GM21367 (cell line): ENCODE measurements around the gene ZBP1.

ENCODE experiments used
- ATAC-seq: cut with Tn5 transposase; IDR thresholded peaks from one replicate; pipeline ENCODE4 v1.9.1; 2021; ENCODE audit not compliant: unreplicated experiment

The ZBP1 gene

DNA sequence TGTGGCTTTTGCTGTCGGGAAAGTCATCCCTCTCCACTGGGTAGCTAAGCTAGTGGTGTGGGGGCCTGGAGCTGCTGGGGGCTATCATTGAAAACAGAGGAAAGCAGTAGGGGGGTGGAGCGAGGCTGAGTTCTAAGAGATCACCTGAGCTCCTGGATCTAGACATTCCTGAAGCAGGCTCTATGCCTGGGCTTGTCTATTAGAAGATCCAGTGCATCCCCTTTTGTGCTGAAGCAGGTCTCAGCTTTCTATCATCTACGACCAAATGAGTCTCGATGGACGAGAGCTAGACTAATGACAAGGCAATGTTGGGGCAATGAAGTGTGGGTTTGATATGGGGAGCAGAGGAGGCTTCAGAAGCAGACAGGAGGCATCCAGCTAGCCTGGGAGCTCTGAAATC lies 18.5 kb downstream of the ZBP1 start:
- ATAC-seq = no peak

DNA sequence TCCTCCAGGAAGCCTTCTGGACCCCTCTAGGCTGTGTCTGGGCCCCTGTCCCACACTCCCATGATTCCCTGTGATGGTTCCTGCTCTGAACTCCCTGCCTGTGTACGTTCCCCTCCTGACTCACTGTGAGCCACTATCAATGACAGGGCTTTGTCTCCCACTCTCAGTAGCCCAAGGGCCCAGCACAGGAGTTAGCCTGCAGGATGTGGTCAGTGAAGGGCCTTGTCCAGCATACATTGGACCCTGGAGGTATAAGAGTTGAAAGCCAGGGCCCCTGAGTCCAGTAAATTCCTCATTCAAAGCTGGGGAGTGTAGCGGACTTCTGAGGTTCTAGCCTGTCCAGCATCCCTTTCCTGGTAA lies 19.0 kb downstream of the ZBP1 start:
- ATAC-seq = no peak

DNA sequence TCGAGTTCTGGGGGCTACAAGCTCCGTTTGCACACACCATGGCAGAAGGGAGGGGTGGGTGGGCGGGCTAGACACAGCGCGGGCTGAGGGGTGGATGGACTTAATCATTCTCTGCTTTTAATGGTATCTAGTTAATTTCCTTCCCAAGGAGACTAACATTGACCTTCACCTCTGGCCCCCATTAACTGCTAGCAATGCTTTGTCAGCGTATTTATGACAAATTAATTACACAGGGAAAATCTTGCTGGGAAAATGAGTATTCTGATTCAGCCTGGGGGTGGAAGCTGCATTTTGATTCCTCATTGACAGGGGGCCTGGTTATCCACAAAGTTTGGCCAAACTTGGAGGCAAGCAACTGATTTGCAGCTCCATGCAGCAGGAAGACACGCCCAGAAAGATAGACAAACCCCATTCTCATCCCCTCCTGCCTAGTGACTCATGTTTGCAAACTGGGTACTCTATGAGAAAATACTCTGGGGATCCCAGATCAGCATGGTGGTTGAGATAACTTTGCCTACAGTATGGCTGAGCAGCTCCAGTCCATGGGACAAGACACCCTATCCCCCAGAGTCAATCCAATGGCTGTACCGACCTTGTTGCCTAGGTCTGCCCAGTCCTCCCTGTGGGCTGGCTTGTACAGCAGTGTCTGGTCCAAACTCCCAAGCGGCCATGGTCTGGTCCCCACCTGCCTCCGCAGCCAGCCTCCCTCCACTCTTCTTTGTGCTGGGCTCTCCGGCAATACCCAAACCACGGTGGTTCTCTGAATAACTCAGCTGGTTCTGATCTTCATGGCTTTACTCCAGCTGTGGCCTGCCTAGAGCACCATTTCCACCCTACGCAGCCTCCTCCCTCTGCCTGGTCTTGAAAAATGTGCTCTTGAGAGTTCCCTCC lies 19.7 kb downstream of the ZBP1 start:
- no peak for ATAC-seq

DNA sequence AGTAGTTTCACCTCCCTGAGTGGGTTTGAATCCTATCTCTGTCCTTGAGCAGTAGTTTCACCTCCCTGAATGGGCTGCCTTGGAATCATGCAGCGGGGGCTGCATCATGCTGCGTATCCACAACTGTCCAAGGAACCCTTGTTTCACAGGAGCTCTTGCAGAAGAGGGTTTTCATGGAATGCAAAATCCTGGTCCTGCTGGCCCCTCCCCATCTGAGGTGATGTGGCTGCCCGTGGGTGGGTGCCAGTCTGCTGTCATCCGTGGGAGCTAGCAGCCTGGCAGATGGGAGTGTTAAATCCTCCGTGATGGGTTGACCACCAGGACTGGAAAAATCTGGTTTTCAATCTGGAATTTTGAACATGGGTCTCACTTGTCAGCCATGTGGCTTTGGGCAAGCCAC lies 21.7 kb downstream of the ZBP1 start:
- no peak for ATAC-seq

DNA sequence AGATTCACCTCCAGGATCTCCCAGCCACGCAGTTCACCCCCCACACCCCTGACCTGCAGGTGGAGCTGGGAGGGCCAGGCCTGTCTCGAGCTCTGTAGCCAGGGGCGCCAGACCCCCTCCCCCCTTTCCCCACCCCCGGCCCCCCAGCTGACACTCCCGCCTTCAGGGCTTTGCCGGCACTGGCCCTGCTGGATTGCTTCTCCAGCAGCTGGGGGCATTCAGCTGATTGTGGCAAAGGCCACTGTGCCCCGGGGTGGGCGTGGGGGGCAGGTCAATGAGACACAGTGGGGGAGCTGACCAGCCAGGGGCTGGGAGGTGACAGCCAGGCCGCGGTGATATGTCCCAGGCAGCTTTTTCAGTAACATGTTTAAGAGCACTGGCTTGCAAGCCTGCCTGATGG lies 22.2 kb downstream of the ZBP1 start:
- ATAC-seq = no peak

DNA sequence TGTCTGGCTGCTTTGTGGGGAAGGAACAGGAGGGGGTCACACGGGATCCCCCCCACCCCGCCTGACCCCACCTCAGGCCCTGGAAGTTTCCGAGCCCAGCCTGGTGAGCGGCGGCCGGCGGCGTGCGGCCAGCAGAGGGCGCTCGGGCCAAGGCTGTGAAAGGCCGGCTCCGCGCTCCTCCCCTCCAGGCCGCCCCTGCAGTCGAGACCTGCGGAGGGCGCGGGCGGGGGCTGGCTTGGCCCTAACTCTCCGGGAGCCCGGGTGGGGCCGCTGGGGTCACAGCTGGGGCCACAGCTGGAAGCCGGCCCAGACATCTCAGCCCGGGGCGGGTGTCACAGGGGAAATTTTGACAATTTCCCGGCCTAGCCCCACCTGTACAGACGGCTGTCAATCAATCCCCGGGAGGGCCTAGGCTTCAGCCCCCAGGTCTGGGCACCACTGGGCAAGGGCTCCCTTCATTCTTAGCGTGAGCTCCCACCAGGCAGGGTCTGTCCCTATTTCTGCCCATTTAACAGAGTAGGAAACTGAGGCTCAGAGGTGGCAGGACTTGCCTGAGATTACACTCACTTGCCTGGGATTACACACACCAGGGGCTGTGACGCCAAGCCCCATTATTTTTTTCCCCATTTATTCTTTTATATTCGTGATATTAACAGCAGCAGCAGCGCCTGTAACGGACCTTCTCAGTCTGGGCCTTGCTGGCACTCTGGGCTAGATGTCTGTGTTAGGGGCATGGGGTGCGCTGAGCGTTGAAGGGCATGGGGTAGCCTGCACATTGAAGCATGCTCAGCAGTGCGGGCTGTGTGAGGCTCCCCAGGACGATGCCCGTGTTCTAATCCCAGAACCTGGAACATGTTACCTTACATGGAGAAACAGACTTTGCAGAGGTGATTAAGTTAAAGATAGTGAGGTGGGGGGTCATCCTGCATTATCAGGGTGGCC lies 23.0 kb downstream of the ZBP1 start:
- ATAC-seq = no peak

DNA sequence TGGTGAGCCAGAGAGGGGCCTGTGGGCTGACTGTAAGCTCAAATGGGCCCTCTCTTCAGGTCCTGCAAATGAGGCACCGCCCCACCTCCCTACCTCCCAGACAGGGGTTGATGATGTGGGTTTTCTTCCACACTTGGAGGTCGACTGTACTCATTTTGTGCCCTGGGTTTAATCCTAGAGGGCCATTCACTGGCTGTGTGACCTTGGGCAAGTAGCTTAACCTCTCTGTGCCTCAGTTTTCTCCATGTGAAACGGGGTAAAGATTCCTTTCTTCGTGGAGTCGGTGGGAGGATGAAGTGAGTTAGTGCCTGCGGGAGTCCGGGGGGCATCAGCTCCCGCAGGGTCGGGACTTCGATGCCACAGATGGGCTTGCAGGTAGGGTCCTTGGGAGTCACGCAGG lies 23.9 kb downstream of the ZBP1 start:
- no peak for ATAC-seq

DNA sequence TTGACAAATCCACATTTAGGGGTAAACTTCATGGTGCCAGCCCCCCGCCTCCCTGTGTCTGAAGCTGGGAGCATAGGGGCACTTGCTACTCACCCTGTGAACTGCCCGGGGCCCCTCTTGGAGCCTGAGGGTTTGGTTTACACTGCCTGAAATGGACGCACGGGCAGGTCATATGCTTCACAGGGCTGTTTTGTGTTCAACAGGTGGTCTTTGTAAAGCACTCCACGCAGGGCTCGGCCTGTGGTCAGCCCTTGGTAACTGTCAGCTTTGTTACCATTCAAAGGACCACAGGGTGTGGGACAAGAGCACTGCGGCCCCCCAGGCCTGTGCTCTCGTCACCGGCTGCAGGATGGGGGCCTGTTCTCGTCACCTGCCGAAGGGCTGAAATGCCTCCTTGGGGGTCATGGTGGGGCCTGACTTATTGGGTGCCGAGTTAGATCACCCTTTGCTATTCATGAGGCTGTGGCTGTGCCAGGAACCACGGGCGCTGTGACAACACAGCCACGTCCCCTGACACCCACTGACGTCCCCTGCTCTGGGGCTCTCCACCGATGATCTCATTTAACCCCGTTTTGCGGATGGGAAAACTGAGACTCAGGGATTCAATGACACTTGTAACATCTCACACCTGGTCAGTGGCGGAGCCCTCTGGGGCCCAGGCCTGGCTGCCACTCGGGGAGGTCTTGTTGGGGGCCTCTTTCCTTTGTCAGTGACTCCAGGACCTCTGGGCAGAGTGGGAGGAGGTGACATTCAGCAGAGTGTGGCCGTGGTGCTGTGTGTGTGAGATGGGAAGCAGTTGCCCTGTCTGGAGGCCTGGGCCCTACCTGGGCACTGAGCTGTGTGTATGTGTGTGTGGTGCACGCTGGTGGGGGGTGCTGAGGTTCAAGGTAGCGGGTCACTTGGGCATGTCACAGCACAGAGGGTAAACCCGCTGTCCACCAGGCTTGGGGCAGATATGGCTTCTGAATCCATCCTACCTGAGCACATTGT lies 24.9 kb downstream of the ZBP1 start:
- ATAC-seq = no peak

DNA sequence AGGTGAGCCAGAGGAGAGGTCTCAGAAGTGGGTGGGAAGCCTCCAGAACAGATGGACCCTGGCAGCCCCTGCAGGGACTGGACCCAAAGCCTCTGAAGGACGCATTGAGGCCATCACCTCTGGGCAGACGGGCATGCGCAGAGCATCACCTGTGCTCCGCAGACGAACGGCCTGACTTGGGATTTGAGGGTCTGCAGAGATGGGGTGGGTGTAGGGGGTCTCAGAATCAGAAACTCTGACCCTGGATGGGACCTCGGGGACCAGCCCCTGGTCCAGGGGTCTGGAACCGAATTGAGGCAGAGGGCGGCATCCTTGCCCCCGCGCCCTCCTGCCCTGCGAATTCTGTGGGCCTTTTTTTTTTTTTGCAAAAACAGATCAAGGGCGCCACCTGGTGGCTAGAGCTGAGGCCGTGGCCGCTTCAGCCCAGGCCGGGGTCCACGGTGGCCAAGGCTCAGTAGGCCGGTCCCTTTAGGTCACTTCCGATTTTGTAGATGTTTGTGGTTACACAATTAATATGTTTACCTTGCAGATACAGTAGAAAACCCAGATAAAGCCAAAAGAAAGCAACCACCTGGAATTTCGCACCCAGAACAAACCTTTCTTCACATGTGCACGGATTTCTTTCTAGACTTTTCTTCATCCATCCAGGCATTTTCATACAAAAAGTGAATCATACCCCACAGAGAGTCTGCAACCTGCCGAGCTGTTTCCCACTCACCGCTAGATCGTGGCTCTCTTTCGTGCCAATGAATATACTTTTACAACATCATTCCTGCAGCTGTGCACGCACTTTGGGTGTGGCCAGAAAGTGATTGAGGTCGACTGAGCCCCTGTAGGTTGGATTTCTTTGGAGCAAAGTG lies 25.9 kb downstream of the ZBP1 start:
- no peak for ATAC-seq

DNA sequence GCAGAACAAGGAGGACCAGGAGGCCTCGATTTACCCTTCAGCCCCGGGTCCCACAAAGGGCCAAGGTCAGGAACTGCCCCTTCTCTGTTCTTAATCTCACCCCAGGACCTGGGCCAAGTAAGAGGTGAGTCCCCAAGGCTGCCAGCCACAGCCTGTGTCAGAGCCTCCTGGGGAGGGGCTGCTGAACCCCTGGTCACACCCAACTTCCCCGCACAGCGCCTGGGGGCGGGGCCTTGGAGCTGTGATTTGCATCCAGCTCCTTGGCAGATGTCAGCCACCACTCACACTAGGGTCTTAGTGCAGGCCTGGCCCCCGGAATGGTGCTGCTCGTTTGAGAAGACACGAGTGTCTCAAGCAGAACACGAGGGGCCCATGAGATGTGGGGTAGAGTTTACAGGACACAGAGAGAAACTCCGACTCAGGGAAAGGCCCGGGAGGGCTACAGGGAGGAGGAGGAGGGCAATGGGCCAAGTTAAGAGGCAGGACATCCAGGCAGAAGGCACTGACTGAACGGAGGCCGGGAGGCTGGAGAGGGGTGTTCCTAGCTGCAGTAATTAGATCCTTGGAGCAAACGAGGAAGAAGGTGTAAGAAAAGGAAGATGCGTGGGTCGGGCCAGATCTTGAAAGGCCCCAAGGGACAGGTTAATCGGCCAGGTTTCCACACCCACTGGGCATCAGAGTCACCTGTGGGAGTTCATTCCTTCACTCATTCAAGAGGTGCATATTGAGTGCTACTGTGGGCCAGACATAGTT lies 26.9 kb downstream of the ZBP1 start:
- no peak for ATAC-seq

DNA sequence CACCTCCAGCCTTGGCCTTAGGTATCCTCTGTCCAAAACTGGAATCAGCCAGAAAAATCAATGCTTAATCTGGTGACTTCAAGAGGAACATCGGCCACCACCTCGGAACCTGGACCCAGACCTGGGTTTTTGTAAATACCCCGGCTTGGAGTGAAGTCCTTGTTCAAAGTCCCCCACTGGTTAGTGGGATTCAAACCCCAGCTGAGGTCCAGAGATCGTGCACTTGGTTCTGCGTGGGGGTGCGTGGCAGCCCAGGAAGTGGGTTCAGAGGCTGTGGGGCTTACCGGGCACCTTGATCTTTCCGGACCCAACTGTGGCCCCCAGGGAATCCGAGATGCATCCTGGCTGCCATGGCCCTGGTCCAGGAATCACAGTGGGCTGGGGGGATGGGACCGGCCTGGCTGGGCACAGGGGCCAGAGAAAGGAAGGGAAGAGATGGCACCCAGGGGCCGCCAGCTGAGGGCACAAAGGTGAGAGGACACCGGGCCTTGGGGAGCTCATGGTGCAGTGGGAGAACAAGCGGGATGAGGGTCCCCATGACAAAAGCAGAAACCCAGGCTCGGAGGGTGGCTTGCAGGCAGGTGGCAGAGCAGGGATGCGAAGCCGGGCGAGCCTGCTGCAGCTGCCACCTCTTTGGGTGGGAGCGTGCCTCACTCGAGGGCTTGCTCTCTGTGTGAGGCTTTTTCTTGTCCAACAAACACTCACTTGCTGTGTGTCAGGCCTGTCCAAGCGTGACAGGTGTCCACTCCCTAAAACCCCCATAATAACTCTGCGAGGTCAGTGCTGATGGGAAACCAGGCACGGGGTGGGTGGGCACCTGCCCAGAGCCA lies 27.7 kb downstream of the ZBP1 start:
- no peak for ATAC-seq

DNA sequence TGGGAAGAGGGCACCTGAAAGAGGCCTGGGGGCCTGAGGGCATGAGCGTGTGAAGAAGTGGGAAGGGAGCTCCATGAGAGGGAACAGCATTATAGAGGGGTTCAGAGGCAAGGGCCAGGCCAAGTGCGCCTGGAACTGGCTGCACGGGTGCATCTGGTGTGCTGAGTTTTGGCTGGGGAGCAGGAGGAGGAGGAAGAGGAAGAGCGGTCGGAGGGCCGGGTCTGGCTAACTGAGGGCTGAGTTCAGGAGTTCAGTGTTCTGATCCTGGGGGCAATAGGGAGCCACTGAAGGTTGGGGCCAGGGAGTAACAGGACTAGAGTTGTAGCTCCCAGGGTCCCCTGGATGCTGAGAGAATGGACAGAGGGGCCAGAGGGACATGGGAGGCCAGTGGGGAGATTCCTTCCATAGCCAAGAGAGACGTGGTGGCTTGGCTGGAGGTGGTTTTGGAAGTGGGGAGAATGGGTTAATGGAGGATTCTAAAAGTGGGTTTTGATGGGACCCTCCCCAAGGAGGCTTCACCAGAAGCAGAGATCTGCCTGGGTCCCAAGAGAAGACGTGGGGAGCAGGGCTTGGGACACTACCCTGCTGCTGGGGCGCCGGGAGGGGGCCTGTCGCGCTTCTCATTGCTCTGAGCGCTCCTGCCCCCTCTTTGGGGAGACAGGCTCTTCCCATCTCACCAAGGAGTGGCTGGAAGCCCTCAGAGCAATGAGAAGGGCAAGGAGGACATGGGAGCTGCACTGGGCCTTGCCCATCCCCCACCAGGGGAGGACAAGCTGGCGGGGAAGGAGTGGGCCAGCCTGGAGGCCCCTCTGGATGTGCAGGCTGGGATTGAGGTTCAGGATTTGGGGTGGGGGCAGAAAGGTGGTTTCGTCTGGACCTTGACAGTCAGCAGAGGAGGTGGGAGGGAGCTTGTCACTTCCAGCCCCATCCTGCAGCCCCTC lies 28.7 kb downstream of the ZBP1 start:
- ATAC-seq = no peak

DNA sequence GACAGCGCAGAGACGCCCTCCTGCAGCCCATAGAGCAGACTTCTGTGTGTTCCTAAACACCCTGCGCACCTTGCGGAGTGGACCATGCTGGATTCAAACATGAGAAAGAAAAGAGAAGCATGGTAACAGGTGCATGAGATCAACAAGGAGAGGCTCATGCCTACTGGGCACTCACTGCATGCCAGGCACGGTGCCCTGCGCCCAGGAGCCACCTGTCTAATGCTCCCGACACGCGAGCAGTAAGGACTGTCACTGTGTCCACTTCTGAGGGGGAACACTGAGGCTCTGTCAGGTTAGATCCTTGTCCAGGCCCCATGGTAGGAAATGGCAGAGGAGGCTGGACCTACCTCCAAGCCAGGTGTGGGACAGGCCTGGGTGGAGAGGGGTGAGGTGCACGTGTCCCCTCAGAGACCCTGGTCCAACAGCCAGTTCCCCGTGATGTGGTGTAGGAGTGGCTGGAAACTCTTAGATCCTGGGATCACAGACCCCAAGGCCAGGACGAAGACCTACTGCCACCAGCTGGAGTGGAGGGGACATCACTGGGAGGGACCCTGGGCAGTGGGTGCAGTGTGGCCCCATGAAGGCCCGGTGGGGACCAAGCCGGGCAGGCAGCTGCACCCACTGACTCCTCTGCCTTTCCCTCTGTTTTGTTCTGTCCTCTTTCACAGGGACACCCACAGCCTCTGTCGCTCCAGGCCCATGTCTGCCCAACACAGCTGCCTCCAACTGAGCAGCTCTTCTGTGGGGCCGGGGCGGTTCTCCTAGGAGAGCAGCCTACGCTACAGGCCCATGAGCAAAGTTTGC lies 29.5 kb downstream of the ZBP1 start:
- no peak for ATAC-seq

DNA sequence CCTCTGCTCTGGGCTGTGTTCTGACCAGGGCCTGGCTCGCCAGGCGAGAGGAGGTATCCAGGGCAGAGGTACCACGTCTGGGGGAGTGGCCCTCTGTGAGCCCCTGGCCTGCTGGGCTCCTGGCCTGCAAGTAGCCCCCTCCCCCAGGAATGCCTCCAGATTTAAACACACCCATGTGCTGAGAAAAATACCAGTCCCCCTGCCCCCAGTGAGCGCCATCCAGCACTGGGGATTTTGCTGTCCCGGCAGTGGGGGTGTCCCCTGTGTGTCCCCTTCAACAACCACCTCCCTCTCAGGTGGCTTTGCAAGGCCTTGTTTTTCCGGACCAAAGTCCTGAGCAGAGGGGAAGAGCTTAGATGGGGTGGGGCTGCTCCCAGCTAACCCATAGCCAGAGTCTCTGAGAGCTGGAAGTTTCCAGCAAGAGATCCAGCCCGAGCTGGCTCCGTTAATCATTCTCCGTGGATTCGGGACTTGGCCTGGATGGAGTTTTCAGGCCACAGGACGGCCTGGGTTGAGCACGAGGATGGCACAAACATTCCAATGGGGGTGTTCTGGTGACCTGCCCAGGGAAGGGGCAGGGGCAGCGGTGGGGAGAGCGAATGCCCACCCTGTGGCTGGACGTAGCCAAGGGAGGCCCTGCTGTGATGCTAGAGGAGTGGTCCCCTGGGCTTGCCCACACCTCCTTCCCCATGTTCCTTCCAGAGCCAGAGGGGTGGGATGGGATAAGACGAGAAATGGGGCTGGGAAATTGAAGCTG lies 30.3 kb downstream of the ZBP1 start:
- no peak for ATAC-seq

DNA sequence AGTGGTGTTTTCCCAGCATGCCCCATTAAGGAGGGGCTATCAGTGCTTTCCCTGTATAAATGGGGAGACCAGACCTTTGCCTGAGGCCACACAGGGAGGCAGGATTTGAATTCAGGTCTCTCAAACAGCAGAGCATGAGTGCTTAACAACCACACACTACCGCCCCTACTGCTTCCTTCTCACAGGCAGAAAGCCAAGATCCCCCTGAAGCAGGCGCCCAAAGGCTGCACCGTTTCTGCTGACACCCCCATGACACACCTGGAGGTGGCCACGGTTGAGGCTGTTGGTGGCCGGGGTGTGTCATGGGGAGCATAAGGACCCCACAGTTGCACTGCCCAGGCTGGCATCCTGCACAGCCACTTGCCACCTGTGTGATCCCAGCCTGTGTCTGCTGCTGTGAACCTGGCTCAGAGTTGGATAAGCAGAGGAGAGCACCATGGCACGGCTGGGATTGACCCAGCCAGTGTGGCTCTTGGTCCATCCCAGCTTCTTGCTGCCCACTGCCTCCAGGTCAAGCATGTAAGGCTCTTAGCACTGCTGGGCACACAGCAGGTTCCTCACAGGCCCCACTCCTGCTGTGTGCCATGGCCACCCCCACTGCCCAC lies 31.0 kb downstream of the ZBP1 start:
- ATAC-seq = no peak
